ENCODE data around the gene LSM2.
A peak's percentile ranks its signal among the peaks of the same experiment; 100 is the strongest.
"Not testable (repeated sequence)": the region's sequence is repeated elsewhere in the genome, so short reads cannot be mapped to it uniquely, and the experiment has no call there.

Gene LSM2

DNA sequence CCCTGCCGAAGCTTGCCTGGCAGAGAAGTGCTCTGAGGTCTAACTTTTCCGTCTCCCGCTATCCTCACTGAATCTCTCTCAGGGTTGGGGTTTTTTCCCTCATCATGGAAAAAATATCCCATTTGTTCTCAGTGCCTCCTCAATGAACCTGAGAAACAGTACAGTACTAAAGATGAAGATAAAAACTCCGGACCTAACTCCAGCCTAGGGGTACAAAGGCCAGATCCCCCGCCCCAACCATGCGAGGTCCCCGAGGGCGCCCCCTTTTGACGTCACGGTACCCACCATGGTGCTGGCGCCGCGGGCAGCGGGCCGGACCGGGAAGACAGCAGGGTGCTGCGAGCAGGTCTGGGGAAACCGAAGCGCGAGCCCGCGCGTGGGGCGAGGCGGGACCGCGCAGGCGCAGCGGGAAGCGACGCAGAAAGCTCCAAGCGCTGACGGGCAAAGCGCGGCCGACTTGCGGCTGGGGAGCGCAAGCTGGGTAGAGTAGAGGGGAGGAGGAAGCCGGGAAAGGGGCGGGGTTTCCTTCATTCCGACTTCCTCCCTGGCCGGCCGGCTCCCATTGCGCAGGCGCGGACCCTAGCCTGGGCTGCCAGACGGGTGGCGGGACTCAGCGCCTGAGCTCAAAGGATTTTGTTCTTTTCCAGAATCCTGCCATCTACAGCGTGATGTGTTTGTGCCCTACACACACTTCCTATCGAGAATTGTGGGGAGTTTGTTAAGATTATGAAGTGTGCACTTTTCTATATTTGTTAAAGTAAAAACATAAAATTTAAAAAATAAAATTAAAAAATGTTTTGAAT is at the start of gene LSM2:
Gene LSM2 (minus strand): TSS at position 497 of the 803 bp plus-strand sequence. CDS start 209 bp downstream, at position 288.
- H3K27me3 ChIP-seq (ENCODE audit: insufficient read depth, low read depth, severe bottlenecking), result no peaks in the 10 kb centered on the region
- peaks cover 17% of the 10 kb centered on the region for H3K9me3 ChIP-seq (ENCODE audit: severe bottlenecking)
- TF ChIP-seq, protein P1, sequence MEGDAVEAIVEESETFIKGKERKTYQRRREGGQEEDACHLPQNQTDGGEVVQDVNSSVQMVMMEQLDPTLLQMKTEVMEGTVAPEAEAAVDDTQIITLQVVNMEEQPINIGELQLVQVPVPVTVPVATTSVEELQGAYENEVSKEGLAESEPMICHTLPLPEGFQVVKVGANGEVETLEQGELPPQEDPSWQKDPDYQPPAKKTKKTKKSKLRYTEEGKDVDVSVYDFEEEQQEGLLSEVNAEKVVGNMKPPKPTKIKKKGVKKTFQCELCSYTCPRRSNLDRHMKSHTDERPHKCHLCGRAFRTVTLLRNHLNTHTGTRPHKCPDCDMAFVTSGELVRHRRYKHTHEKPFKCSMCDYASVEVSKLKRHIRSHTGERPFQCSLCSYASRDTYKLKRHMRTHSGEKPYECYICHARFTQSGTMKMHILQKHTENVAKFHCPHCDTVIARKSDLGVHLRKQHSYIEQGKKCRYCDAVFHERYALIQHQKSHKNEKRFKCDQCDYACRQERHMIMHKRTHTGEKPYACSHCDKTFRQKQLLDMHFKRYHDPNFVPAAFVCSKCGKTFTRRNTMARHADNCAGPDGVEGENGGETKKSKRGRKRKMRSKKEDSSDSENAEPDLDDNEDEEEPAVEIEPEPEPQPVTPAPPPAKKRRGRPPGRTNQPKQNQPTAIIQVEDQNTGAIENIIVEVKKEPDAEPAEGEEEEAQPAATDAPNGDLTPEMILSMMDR (IDR thresholded peaks at IDR 0.05; ENCODE audit: low read depth, low read length), result peak; percentile 57
- peak within 1 kb of the TSS; percentile 87 for H3K27ac ChIP-seq
- peak; percentile 100 for DNase-seq
- H3K36me3 ChIP-seq, result peaks cover 40% of the 10 kb centered on the region
- peak within 1 kb of the TSS; percentile 83 for H3K4me3 ChIP-seq (ENCODE audit: low read depth, low read length)

DNA sequence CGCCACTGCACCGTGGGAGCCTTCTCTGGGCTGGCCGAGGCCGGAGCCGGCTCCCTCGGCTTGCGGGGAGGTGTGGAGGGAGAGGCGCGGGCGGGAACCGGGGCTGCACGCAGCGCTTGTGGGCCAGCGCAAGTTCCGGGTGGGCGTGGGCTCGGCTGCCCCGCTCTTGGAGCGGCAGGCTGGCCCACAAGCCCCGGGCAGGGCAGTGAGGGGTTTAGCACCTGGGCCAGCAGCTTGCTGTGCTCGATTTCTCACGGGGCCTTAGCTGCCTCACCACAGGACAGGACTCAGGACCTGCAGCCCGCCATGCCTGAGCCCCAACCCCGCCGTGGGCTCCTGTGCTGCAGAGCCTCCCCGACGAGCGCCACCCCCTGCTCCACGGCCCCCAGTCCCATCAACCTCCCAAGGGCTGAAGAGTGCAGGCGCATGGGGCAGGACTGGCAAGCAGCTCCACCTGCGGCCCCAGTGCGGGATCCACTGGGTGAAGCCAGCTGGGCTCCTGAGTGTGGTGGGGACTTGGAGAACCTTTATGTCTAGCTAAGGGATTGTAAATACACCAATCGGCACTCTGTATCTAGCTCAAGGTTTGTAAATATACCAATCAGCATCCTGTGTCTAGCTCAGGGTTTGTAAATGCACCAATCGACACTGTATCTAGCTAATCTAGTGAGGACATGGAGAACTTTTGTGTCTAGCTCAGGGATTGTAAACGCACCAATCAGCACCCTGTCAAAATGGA is 45.4 kb upstream of the LSM2 start:
- DNase-seq; H3K4me3 ChIP-seq (ENCODE audit: low read depth, low read length); H3K27me3 ChIP-seq (ENCODE audit: insufficient read depth, low read depth, severe bottlenecking): not testable (repeated sequence)
- H3K27ac ChIP-seq, result 0 out of 2 replicates have a peak overlapping the region, but pooled peaks have one; percentile 5
- peaks cover 11% of the 10 kb centered on the region for H3K9me3 ChIP-seq (ENCODE audit: severe bottlenecking)
- H3K36me3 ChIP-seq, result peaks cover 15% of the 10 kb centered on the region

DNA sequence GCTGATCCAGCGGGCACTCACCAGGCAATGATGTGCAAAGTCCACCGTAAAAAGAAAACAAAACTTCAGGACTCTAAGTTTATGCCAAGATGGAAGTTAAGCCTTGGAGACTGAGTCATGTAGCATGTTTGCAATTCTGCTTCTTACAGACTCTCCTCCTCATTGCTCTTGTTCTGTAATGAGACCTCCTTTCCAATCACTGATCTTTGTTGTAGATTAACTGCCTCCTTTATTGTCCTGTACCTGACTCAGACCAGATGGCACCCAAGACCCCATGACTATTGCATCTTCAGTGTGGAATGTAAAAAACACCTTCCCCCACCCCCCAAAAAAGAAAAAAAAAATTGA is 44.7 kb upstream of the LSM2 start:
- Histone ChIP-seq H3K27ac (0 out of 2 replicates have a peak overlapping the region, but pooled peaks have one; percentile 5), H3K27me3 (ENCODE audit: insufficient read depth, low read depth, severe bottlenecking) (no peaks in the 10 kb centered on the region), H3K36me3 (peaks cover 12% of the 10 kb centered on the region), H3K4me3 (ENCODE audit: low read depth, low read length) (no peak overlapping the region), H3K9me3 (ENCODE audit: severe bottlenecking) (peaks cover 11% of the 10 kb centered on the region)
- TF ChIP-seq, protein P1 (IDR thresholded peaks at IDR 0.05; ENCODE audit: low read depth, low read length), result no peak
- DNase-seq, result no peak

DNA sequence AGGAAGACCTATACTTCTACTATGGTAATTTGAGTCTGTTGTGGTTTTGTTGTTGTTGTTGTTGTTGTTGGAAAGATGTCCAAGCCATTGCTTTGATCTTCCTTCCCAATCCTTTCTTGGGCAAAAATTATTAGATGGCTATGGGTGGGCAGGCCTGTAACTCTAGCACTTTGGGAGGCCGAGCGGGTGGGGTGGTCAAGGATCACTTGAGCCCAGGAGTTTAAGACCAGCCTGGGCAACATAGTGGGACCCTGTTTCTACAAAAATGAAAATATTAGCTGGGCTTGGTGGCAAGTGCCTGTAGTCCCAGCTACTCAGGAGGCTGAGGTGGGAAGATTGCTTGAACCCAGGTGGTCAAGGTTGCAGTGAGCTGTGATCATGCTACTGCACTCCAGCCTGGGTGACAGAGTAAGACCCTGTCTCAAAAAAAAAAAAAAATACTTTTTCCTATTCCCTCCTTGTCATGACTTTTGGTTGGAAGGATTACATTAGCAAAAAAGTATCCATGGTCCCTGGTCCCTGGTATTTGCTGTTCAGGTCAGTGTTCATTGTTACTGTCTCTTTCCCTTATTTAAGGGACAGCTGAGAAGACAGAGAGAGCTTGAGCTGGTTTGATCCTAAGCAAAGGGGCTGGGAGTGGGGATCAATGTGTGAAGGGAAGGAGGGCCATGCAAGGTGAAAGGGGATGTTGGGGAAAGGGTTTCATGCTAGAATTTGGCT is 44.2 kb upstream of the LSM2 start:
- TF ChIP-seq, protein P1 (IDR thresholded peaks at IDR 0.05; ENCODE audit: low read depth, low read length), result no peak
- H3K27me3 ChIP-seq (ENCODE audit: insufficient read depth, low read depth, severe bottlenecking), result no peaks in the 10 kb centered on the region
- no peak for DNase-seq
- H3K27ac ChIP-seq, result 0 out of 2 replicates have a peak overlapping the region, but pooled peaks have one; percentile 5
- no peak overlapping the region for H3K4me3 ChIP-seq (ENCODE audit: low read depth, low read length)
- peaks cover 11% of the 10 kb centered on the region for H3K9me3 ChIP-seq (ENCODE audit: severe bottlenecking)
- peaks cover 12% of the 10 kb centered on the region for H3K36me3 ChIP-seq

DNA sequence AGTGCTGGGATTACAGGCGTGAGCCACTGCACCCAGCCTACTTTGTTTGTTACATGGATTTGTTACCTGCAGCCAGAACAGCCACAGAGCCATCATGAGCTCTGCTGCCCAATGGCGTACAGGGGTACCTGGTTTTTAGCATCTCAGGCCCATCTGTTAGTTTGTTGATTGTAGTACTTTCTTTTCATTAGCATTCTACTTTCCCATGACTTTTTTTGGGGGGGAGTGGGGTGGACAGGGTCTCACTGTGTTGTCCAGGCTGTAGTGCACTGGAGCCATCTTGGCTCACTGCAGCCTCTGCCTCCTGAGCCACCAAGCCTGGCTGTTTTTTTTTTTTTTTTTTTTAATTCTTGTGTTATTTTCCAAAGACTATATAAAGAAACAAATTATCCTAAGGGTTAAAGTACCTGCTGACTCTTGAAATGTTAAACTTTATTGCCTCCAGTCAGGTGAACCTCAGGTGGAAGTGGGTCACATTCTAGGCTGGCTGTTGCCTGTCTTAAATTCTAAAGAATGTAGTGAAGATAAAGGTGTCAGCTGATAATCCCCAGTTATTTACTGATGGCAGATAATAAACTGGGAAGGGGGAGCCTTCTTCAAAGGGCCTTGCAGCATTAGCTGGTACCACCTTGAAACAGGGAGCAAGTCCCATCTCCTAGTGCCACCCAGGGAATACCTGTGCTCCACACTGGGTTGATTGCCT is 40.7 kb upstream of the LSM2 start:
- Histone ChIP-seq H3K27me3 (ENCODE audit: insufficient read depth, low read depth, severe bottlenecking) (no peaks in the 10 kb centered on the region), H3K9me3 (ENCODE audit: severe bottlenecking) (peaks cover 7% of the 10 kb centered on the region), H3K4me3 (ENCODE audit: low read depth, low read length) (no peak overlapping the region), H3K36me3 (peaks cover 5% of the 10 kb centered on the region), H3K27ac (no peak overlapping the region)
- TF ChIP-seq, protein P1 (IDR thresholded peaks at IDR 0.05; ENCODE audit: low read depth, low read length), result no peak
- DNase-seq, result no peak

All from WERI-Rb-1 (cell line).